T-helper 17 cell (primary cell): ENCODE data around the gene KDM3B. TPM values are rescaled to one million over a fixed set of nuclear protein-coding genes. Genes with fewer than 3 reads are reported as not detected.
A peak's percentile ranks its signal among the peaks of the same experiment; 100 is the strongest.

Source experiments
- ATAC-seq: fragments of 150-1000 bp; cut with Tn5 transposase; 2 replicates; pipeline ENCODE4 v1.10.0; 2021; ENCODE audit warnings: mild to moderate bottlenecking, moderate library complexity
- DNase-seq, 3 donors: peaks; one replicate each; pipeline versions ENCODE4 v3.0.0 to v3.0.0-alpha.2; 2020 to 2021
- H3K9me3 ChIP-seq: one replicate; pipeline ENCODE4 v1.7.0; 2013; ENCODE audit warnings: low read length, mild to moderate bottlenecking; ENCODE audit not compliant: control insufficient read depth, poor library complexity, severe bottlenecking
- H3K27ac Mint-ChIP-seq: one replicate; pipeline ENCODE4 v1.8.0; 2022; ENCODE audit warnings: mild to moderate bottlenecking, moderate library complexity, mixed read lengths
- H3K27me3 Mint-ChIP-seq: one replicate; pipeline ENCODE4 v1.8.0; 2022; ENCODE audit warnings: mixed read lengths
- H3K36me3 Mint-ChIP-seq: one replicate; pipeline ENCODE4 v1.8.0; 2022; ENCODE audit warnings: low read depth, mixed read lengths
- H3K4me1 Mint-ChIP-seq: one replicate; pipeline ENCODE4 v1.8.0; 2022; ENCODE audit warnings: mild to moderate bottlenecking, mixed read lengths
- H3K4me3 Mint-ChIP-seq: one replicate; pipeline ENCODE4 v1.8.0; 2022; ENCODE audit warnings: mild to moderate bottlenecking, moderate library complexity, mixed read lengths
- total RNA-seq, 4 donors: library from RNA in 2 of 4; stranded (reverse) in 2 of 4; gene quantifications; one replicate each; pipeline ENCODE4 v1.2.3 and lab custom pipeline; 2022 to 2026

The KDM3B gene
- total RNA-seq, 2 donors from 2014 or later: 74.0 to 74.5 TPM

GRCh38 chr5:138337685-138338410, 14.6 kb upstream of the KDM3B start, which contains the start of gene FAM53C:
TSS of gene FAM53C (plus strand) at chr5:138338266. CDS start at chr5:138341336, 3,070 bp downstream.
- Mint-ChIP-seq H3K27me3 (peaks cover 7% of the 10 kb centered on the region), H3K27ac (peak within 1 kb of the TSS; percentile 97), H3K4me3 (peak within 1 kb of the TSS; percentile 92), H3K4me1 (peaks cover 23% of the 10 kb centered on the region), H3K36me3 (peaks cover 2% of the 10 kb centered on the region)
- DNase-seq: peak; percentile 80 to 92 (median 82)
- ATAC-seq: peak; percentile 88
- H3K9me3 ChIP-seq: no peaks in the 10 kb centered on the region

DNA sequence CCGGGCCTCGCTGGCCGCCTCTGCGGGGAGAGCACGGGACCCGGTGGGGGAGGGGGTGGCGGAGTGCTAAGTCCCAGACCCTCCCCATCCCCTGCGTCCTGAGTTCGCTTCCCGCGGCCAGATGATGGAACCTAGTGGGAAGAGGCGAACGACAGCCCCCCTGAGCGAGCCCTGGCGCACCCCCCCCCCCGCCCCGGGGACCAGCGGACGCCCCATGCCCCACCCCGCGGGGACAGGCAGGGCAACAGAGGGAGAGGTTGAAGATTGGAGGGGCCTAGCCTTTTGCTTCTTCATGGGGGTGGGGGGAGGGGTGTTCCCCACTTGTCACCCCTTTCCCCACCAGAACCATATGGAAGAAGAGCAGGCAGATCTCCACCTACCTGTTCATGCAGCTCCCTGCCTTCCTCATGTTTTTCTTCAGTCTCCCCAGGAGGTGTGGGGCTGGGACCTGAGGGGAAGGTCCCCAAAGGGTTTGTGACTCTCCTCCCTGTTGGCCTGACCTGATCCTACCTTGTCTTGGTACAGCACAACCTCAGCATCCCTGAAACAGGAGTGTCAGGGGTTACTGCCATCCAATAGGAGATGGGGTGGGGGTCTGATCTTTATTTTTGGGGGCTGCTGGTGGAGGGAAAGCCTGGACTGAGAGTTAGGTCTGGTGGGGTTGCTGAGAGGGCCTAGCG, 13.9 kb upstream of the KDM3B start:
- H3K4me3 Mint-ChIP-seq: peak overlapping the region; percentile 92
- H3K27me3 Mint-ChIP-seq: peaks cover 7% of the 10 kb centered on the region
- peaks cover 23% of the 10 kb centered on the region for H3K4me1 Mint-ChIP-seq
- no peaks in the 10 kb centered on the region for H3K9me3 ChIP-seq
- peak overlapping the region; percentile 97 for H3K27ac Mint-ChIP-seq
- DNase-seq: no peak
- ATAC-seq: no peak
- H3K36me3 Mint-ChIP-seq: peaks cover 2% of the 10 kb centered on the region

- no peaks in the 10 kb centered on the region for H3K9me3 ChIP-seq
- peak overlapping the region; percentile 92 for H3K4me3 Mint-ChIP-seq
- H3K27ac Mint-ChIP-seq: peak overlapping the region; percentile 97
- ATAC-seq: no peak
- H3K36me3 Mint-ChIP-seq: peaks cover 2% of the 10 kb centered on the region
- H3K27me3 Mint-ChIP-seq: peaks cover 7% of the 10 kb centered on the region
- DNase-seq: no peak
- H3K4me1 Mint-ChIP-seq: peaks cover 23% of the 10 kb centered on the region
Measured at GRCh38 chr5:138339091-138339456, 13.4 kb upstream of the KDM3B start.

GRCh38 chr5:138339464-138339863, 13.0 kb upstream of the KDM3B start:
- Mint-ChIP-seq H3K36me3 (peaks cover 2% of the 10 kb centered on the region), H3K27ac (peak overlapping the region; percentile 97), H3K4me1 (peaks cover 23% of the 10 kb centered on the region), H3K4me3 (peak overlapping the region; percentile 92), H3K27me3 (peaks cover 7% of the 10 kb centered on the region)
- no peak for DNase-seq
- ATAC-seq: no peak
- H3K9me3 ChIP-seq: no peaks in the 10 kb centered on the region

GRCh38 chr5:138340008-138340407, 12.5 kb upstream of the KDM3B start:
- Mint-ChIP-seq H3K36me3 (peaks cover 2% of the 10 kb centered on the region), H3K27me3 (peaks cover 4% of the 10 kb centered on the region), H3K4me1 (peaks cover 23% of the 10 kb centered on the region), H3K4me3 (no peak overlapping the region), H3K27ac (no peak overlapping the region)
- ATAC-seq (no peak), DNase-seq (no peak)
- no peaks in the 10 kb centered on the region for H3K9me3 ChIP-seq

DNA sequence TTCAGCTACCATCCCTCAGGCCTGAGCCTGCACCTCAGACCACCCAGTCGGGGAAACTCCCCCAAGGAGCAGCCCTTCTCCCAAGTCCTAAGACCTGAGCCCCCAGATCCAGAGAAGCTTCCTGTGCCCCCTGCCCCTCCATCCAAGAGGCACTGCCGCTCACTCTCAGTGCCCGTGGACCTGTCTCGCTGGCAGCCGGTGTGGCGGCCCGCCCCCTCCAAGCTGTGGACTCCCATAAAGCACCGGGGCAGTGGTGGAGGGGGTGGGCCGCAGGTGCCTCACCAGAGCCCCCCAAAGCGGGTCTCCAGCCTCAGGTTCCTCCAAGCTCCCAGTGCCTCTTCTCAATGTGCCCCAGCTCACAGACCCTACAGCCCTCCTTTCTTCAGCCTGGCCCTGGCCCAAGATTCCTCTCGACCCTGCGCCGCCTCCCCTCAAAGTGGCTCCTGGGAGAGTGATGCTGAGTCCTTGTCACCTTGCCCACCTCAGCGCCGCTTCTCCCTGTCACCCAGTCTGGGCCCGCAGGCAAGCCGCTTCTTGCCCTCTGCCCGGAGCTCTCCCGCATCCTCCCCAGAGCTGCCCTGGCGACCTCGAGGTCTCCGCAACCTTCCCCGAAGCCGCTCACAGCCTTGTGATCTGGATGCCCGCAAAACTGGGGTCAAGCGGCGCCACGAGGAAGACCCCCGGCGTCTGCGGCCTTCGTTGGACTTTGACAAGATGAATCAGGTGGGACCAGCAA, 7.4 kb upstream of the KDM3B start:
- DNase-seq: no peak
- Mint-ChIP-seq H3K4me3 (peak overlapping the region; percentile 28), H3K27me3 (no peaks in the 10 kb centered on the region), H3K4me1 (peaks cover 5% of the 10 kb centered on the region), H3K27ac (no peak overlapping the region), H3K36me3 (peaks cover 2% of the 10 kb centered on the region)
- H3K9me3 ChIP-seq: no peaks in the 10 kb centered on the region
- ATAC-seq: no peak

- no peak for DNase-seq
- no peaks in the 10 kb centered on the region for H3K36me3 Mint-ChIP-seq
- no peak overlapping the region for H3K4me3 Mint-ChIP-seq
- ATAC-seq: no peak
- no peaks in the 10 kb centered on the region for H3K27me3 Mint-ChIP-seq
- no peaks in the 10 kb centered on the region for H3K9me3 ChIP-seq
- H3K4me1 Mint-ChIP-seq: peaks cover 3% of the 10 kb centered on the region
- no peak overlapping the region for H3K27ac Mint-ChIP-seq
Measured at GRCh38 chr5:138346889-138347288, 5.6 kb upstream of the KDM3B start.

- Mint-ChIP-seq H3K27me3 (no peaks in the 10 kb centered on the region), H3K36me3 (peaks cover 2% of the 10 kb centered on the region), H3K27ac (no peak overlapping the region), H3K4me3 (no peak overlapping the region), H3K4me1 (peaks cover 23% of the 10 kb centered on the region)
- ATAC-seq: no peak
- DNase-seq: no peak
- H3K9me3 ChIP-seq: no peaks in the 10 kb centered on the region
Measured at GRCh38 chr5:138349852-138350562, 2.5 kb upstream of the KDM3B start.

DNA sequence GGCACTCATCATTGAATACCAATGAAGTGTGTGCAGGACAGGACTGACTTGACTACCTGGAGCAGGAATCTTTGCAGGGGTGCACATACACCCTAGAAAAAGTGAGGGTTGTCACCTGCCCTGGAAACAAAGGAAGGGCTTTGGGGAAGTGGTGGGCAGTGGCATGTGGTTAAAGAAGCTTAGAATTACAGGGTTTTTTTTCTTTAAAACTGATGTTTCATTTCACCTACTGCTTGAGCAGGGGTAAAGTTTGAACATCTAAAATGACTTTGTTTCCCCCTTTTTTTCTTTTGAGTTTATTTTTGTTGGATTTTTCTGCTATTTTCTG, 2.0 kb upstream of the KDM3B start:
- DNase-seq (no peak), ATAC-seq (no peak)
- no peaks in the 10 kb centered on the region for H3K9me3 ChIP-seq
- Mint-ChIP-seq H3K4me3 (no peak overlapping the region), H3K27me3 (no peaks in the 10 kb centered on the region), H3K36me3 (peaks cover 2% of the 10 kb centered on the region), H3K27ac (no peak overlapping the region), H3K4me1 (peaks cover 26% of the 10 kb centered on the region)

DNA sequence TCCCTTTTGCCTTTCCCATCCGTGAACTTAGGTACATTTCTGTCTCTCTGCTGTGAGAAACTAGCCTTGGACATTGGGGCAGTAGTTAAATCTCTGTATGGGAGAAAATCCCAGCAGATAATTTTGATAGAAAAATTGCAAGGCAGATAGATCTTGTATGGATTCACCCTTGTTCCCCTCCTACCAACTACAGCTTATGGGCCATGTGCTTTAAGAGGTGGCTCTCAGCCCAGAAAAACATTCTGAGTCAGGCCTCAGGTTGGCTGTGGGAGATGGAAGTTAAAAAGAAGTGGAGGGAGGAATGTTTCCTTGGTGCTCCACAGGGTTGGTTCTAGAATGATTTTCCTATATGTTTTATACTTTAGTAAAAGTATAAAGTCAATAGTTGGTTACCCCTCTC, 1.4 kb upstream of the KDM3B start:
- peak overlapping the region; percentile 27 for H3K27ac Mint-ChIP-seq
- H3K27me3 Mint-ChIP-seq: no peaks in the 10 kb centered on the region
- ATAC-seq: no peak
- H3K4me1 Mint-ChIP-seq: peaks cover 30% of the 10 kb centered on the region
- peaks cover 2% of the 10 kb centered on the region for H3K36me3 Mint-ChIP-seq
- H3K4me3 Mint-ChIP-seq: no peak overlapping the region
- DNase-seq: no peak
- H3K9me3 ChIP-seq: no peaks in the 10 kb centered on the region

DNA sequence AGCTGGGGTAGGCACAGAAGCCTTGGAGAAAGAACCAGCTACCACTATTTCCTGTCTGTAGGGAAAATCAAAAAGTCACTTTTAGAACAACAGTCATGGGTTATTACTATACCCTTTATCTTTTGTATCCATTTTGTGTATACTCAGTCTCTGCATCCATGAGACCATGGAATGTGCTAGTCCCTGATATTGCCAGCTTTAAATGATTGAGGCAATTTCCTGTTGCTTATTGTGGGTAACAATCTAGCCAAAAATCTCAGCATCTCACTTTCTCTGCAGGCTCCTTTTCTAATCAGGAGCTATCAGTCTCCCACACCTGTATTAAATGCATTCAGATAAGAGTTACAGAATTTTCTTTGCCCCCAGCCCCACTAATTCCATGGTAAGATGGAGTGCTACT, 968 bp upstream of the KDM3B start:
- H3K36me3 Mint-ChIP-seq: peaks cover 2% of the 10 kb centered on the region
- ATAC-seq: no peak
- peak overlapping the region; percentile 65 for H3K4me3 Mint-ChIP-seq
- no peaks in the 10 kb centered on the region for H3K9me3 ChIP-seq
- no peaks in the 10 kb centered on the region for H3K27me3 Mint-ChIP-seq
- peak overlapping the region; percentile 27 for H3K27ac Mint-ChIP-seq
- DNase-seq: no peak
- H3K4me1 Mint-ChIP-seq: peaks cover 32% of the 10 kb centered on the region

- no peaks in the 10 kb centered on the region for H3K27me3 Mint-ChIP-seq
- peak; percentile 61 for ATAC-seq
- peak overlapping the region; percentile 97 for H3K27ac Mint-ChIP-seq
- peaks cover 34% of the 10 kb centered on the region for H3K4me1 Mint-ChIP-seq
- H3K36me3 Mint-ChIP-seq: peaks cover 2% of the 10 kb centered on the region
- DNase-seq: peak; percentile 72
- peak overlapping the region; percentile 96 for H3K4me3 Mint-ChIP-seq
- no peaks in the 10 kb centered on the region for H3K9me3 ChIP-seq
Measured at GRCh38 chr5:138352722-138353559, 456 bp downstream of the KDM3B start.
